SK-N-SH treated with all-trans-retinoic acid at 6 μM for 48 hours (cell line): ENCODE measurements around the gene FBLN7.

Experiments used
- ATAC-seq: fragments of 200-7000 bp; cut with Tn5 transposase; 3 replicates; pipeline ENCODE4 v1.9.1; 2020; ENCODE audit warnings: mild to moderate bottlenecking, moderate library complexity
- ARNTL ChIP-seq: fragments of 450-650 bp; formaldehyde crosslinking; IDR thresholded peaks from 2 replicates; pipeline ENCODE4 v1.5.0; 2020; ENCODE audit warnings: low read depth, mild to moderate bottlenecking, moderate library complexity, borderline replicate concordance
- BACH2 ChIP-seq: fragments of 250-450 bp; sonication (Bioruptor Pico); IDR thresholded peaks from 2 replicates; pipeline ENCODE4 v1.9.0; 2021; ENCODE audit warnings: mild to moderate bottlenecking, borderline replicate concordance
- CREB5 ChIP-seq: fragments of 250-450 bp; sonication (Bioruptor Pico); IDR thresholded peaks from 2 replicates; pipeline ENCODE4 v1.5.1; 2020; ENCODE audit warnings: low read depth, mild to moderate bottlenecking, moderate library complexity
- CSDC2 ChIP-seq: fragments of 250-450 bp; sonication (Bioruptor Pico); IDR thresholded peaks from 2 replicates; pipeline ENCODE4 v1.5.0; 2020; ENCODE audit warnings: mild to moderate bottlenecking, moderate library complexity
- ISL1 ChIP-seq: fragments of 250-450 bp; sonication (Bioruptor Pico); IDR thresholded peaks from 2 replicates; pipeline ENCODE4 v2.1.2; 2022; ENCODE audit warnings: mild to moderate bottlenecking, moderate library complexity
- OSR1 ChIP-seq: fragments of 250-450 bp; sonication (Bioruptor Pico); IDR thresholded peaks from 2 replicates; pipeline ENCODE4 v1.8.0; 2022; ENCODE audit warnings: moderate library complexity, mild to moderate bottlenecking, inconsistent platforms
- PPARA ChIP-seq: fragments of 250-450 bp; sonication (Bioruptor Pico); IDR thresholded peaks from 2 replicates; pipeline ENCODE4 v1.5.0; 2020; ENCODE audit warnings: mild to moderate bottlenecking, borderline replicate concordance
- RARB ChIP-seq: fragments of 250-450 bp; sonication (Bioruptor Pico); IDR thresholded peaks from 2 replicates; pipeline ENCODE4 v1.8.0; 2021; ENCODE audit warnings: mild to moderate bottlenecking, moderate library complexity
- SNAI2 ChIP-seq: fragments of 250-450 bp; sonication (Bioruptor Pico); IDR thresholded peaks from 2 replicates; pipeline ENCODE4 v1.5.0; 2020; ENCODE audit warnings: mild to moderate bottlenecking, moderate library complexity
- TCF4 ChIP-seq: fragments of 250-450 bp; sonication (Bioruptor Pico); IDR thresholded peaks from 2 replicates; pipeline ENCODE4 v1.8.0; 2021; ENCODE audit warnings: mild to moderate bottlenecking, moderate library complexity, borderline replicate concordance
- TOX ChIP-seq: fragments of 250-450 bp; sonication (Bioruptor Pico); IDR thresholded peaks from 2 replicates; pipeline ENCODE4 v1.8.0; 2021; ENCODE audit warnings: mild to moderate bottlenecking, moderate library complexity, borderline replicate concordance
- ZC3H10 ChIP-seq: fragments of 250-450 bp; sonication (Bioruptor Pico); IDR thresholded peaks from 2 replicates; pipeline ENCODE4 v1.5.1; 2021; ENCODE audit warnings: mild to moderate bottlenecking, moderate library complexity
- ZFP3 ChIP-seq: fragments of 250-450 bp; sonication (Bioruptor Pico); IDR thresholded peaks from 2 replicates; pipeline ENCODE4 v1.5.0; 2020; ENCODE audit warnings: mild to moderate bottlenecking, moderate library complexity
- ZNF565 ChIP-seq: fragments of 450-650 bp; formaldehyde crosslinking; conservative IDR thresholded peaks from 2 replicates; pipeline ENCODE4 v1.5.0; 2020; ENCODE audit warnings: low read depth, mild to moderate bottlenecking, moderate library complexity
- ZNF8 ChIP-seq: fragments of 450-650 bp; formaldehyde crosslinking; IDR thresholded peaks from 2 replicates; pipeline ENCODE4 v1.5.0; 2020; ENCODE audit warnings: mild to moderate bottlenecking, moderate library complexity
- TF ChIP-seq, protein P1 (sequence below): fragments of 250-450 bp; sonication (Bioruptor Pico); IDR thresholded peaks from 2 replicates; pipeline ENCODE4 v1.8.0; 2020; ENCODE audit warnings: mild to moderate bottlenecking, moderate library complexity, borderline replicate concordance
- TF ChIP-seq, protein P2 (sequence below): fragments of 250-450 bp; sonication (Bioruptor Pico); IDR thresholded peaks from 2 replicates; pipeline ENCODE4 v1.8.0; 2021; ENCODE audit warnings: low read depth, mild to moderate bottlenecking, moderate library complexity, borderline replicate concordance
- TF ChIP-seq, protein P3 (sequence below): fragments of 250-450 bp; sonication (Bioruptor Pico); IDR thresholded peaks from 2 replicates; pipeline ENCODE4 v1.5.0; 2020; ENCODE audit warnings: mild to moderate bottlenecking, moderate library complexity

Gene FBLN7

DNA sequence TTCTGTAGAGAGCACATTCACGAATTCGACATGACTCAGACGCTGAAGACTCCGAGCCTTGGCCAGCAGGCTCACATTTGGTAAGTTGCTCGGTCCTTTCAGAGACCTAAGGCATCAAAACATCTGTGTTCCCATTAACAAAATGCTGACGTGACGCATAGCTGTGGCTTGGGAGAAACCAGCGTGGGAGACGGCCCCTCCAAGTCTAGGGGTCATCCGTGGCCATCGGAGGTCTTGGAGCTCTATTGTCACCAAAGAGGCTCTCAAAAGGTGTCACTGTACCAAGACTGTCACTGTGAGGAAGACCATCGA lies 14.9 kb downstream of the FBLN7 start (continued):
- TF ChIP-seq TOX (no peak), RARB (CRISPR knock-in tag) (no peak), ZNF8 (CRISPR knock-in tag) (no peak), PPARA (no peak)

DNA sequence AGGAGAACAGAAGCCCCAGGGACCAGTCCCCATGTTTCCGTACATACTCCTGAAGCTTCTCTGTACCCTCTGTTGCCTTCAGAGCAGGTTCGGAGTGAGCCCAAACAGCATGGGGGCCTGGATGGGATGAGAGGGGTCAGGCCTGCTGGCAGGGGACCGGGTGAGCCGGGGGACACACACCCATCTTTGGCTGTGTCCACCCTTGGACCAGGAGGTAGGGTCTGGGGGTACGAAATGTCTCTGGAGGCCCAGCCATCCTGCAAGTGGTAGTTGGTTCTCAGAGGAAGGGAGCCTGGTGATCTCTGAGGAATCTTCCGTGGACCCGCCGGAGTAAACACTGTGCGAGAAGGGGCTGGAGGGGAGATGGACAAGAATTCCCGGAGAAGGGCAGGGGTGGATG lies 15.3 kb downstream of the FBLN7 start:
- no peak for TF ChIP-seq OSR1 (CRISPR knock-in tag)
- TF ChIP-seq CREB5 (CRISPR knock-in tag), result no peak
- TF ChIP-seq, protein P1, sequence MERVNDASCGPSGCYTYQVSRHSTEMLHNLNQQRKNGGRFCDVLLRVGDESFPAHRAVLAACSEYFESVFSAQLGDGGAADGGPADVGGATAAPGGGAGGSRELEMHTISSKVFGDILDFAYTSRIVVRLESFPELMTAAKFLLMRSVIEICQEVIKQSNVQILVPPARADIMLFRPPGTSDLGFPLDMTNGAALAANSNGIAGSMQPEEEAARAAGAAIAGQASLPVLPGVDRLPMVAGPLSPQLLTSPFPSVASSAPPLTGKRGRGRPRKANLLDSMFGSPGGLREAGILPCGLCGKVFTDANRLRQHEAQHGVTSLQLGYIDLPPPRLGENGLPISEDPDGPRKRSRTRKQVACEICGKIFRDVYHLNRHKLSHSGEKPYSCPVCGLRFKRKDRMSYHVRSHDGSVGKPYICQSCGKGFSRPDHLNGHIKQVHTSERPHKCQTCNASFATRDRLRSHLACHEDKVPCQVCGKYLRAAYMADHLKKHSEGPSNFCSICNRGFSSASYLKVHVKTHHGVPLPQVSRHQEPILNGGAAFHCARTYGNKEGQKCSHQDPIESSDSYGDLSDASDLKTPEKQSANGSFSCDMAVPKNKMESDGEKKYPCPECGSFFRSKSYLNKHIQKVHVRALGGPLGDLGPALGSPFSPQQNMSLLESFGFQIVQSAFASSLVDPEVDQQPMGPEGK (CRISPR knock-in tag), result no peak
- no peak for TF ChIP-seq BACH2 (CRISPR knock-in tag)
- ATAC-seq, result no peak

DNA sequence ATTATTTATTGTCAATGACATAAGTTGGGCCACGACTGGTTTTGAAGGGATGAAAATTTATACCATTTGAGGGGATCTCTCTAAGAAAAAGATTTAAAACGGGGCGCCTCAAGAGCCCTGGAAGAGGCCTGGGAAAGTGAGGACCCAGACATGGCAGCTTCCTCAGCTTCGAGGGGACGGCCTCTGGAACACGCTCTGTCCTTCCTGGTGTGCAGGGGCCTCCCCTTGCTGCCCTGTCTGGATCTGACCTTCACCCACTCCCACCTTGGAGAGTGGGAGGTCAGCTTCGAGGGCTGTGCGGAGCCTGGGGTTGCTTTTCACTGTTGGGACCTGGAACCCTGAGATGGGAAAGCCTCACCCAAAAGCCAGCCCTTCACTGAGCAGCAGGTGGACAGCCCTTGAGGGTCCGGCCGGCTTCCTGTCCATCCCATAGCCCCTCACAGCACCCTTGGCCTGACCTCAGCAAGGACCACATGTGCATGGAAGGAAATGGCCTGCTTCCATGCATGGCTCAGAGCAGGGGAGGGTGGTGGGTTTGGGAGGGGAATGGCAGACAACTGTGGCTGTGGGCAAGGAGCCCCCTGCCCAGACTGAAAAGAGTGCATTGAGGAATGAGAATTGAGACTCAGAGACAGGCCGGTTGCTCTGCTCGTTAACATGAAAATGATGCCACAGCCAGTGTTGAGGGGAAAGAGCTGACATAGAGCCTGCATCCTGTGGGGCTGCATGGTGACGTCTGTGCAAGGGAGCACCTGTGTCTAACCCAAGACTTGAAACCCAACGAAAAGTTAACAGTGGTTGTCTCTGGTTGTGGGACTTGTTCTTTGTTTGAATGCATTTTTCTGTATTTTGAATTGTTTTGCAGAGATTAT lies 16.3 kb downstream of the FBLN7 start:
- TF ChIP-seq ZNF8 (CRISPR knock-in tag) (no peak), ARNTL (CRISPR knock-in tag) (no peak), CSDC2 (no peak), ZNF565 (no peak)
- ATAC-seq, result no peak

DNA sequence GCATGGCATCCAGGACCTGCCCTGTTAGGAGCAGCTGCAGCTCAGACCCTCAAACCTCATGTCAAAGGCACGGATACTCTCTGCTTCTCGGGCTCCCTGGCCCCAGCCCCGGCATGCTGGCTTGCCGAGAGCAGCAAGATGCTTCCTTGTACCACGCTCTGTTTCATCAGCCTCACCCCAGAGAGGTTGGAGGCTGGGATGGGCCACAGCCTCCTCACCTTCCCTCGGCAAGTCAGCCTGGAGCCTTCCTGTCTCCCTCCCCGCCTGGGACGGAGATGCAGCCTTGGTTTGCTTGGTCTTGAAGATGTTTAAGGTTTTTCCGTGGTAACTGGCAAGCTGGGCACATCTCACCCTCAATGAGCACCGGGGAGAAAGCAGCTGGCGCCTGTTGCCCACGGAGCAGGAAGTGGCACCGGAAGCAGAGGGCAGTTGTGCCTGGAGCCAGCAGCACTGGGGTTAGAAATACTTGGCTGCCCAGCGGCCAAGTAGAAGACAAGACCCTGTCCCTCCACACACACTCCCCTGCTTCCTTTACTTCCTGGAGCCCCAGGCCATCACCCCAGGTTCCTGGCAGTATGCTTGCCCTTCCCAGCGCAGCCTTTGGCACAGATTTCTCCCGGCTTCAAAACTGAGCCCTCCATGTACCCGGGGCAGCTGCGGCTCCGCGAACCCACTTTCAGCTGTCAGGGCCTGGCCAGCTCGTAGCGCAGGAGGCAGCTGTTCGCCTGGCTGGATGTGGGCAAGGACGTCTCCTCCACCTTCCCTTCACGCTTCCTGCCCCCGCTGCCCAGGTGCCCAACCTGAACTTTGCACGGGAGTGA lies 17.4 kb downstream of the FBLN7 start:
- no peak for ATAC-seq
- no peak for TF ChIP-seq CSDC2
- no peak for TF ChIP-seq SNAI2 (CRISPR knock-in tag)

- TF ChIP-seq ZNF8 (CRISPR knock-in tag) (no peak), ISL1 (CRISPR knock-in tag) (no peak), BACH2 (CRISPR knock-in tag) (no peak)
- TF ChIP-seq, protein P2, sequence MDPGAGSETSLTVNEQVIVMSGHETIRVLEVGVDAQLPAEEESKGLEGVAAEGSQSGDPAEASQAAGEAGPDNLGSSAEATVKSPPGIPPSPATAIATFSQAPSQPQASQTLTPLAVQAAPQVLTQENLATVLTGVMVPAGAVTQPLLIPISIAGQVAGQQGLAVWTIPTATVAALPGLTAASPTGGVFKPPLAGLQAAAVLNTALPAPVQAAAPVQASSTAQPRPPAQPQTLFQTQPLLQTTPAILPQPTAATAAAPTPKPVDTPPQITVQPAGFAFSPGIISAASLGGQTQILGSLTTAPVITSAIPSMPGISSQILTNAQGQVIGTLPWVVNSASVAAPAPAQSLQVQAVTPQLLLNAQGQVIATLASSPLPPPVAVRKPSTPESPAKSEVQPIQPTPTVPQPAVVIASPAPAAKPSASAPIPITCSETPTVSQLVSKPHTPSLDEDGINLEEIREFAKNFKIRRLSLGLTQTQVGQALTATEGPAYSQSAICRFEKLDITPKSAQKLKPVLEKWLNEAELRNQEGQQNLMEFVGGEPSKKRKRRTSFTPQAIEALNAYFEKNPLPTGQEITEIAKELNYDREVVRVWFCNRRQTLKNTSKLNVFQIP, result no peak
- ATAC-seq, result peak; percentile 53
These were observed 18.2 kb downstream of the FBLN7 start for GRCh38 chr2:112156152-112156986.

DNA sequence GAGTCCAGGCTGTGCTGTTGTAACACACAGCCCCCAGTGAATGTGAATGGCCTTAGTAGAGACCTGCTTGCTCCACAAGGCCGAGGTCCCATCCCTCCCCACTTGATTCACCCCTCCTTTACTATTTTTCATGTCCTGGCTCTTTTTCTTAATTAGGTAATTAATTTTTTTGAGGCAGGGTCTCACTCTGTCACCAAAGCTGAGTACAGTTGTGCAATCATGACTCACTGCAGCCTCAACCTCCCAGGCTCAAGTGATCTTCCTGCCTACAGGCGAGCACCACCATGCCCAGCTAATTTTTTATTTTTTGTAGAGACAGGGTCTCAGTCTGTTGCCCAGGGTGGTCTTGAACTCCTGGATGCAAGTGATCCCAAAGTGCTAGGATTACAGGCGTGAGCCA lies 19.3 kb downstream of the FBLN7 start:
- TF ChIP-seq, protein P3, sequence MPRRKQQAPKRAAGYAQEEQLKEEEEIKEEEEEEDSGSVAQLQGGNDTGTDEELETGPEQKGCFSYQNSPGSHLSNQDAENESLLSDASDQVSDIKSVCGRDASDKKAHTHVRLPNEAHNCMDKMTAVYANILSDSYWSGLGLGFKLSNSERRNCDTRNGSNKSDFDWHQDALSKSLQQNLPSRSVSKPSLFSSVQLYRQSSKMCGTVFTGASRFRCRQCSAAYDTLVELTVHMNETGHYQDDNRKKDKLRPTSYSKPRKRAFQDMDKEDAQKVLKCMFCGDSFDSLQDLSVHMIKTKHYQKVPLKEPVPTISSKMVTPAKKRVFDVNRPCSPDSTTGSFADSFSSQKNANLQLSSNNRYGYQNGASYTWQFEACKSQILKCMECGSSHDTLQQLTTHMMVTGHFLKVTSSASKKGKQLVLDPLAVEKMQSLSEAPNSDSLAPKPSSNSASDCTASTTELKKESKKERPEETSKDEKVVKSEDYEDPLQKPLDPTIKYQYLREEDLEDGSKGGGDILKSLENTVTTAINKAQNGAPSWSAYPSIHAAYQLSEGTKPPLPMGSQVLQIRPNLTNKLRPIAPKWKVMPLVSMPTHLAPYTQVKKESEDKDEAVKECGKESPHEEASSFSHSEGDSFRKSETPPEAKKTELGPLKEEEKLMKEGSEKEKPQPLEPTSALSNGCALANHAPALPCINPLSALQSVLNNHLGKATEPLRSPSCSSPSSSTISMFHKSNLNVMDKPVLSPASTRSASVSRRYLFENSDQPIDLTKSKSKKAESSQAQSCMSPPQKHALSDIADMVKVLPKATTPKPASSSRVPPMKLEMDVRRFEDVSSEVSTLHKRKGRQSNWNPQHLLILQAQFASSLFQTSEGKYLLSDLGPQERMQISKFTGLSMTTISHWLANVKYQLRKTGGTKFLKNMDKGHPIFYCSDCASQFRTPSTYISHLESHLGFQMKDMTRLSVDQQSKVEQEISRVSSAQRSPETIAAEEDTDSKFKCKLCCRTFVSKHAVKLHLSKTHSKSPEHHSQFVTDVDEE (CRISPR knock-in tag), result no peak
- no peak for TF ChIP-seq ZNF8 (CRISPR knock-in tag)
- TF ChIP-seq ZFP3 (CRISPR knock-in tag), result no peak
- TF ChIP-seq TCF4 (CRISPR knock-in tag), result no peak
- no peak for TF ChIP-seq RARB (CRISPR knock-in tag)
- TF ChIP-seq ZC3H10 (CRISPR knock-in tag), result no peak
- no peak for ATAC-seq
